DMS114 treated with DMSO at 0.1 percent for 48 hours (cell line): ENCODE measurements around the gene STX17.

Source experiments
- DNase-seq: peaks from one replicate; lab custom pipeline; 2025; ENCODE audit not compliant: unreplicated experiment; lab: John Stamatoyannopoulos, UW

The STX17 gene

DNA sequence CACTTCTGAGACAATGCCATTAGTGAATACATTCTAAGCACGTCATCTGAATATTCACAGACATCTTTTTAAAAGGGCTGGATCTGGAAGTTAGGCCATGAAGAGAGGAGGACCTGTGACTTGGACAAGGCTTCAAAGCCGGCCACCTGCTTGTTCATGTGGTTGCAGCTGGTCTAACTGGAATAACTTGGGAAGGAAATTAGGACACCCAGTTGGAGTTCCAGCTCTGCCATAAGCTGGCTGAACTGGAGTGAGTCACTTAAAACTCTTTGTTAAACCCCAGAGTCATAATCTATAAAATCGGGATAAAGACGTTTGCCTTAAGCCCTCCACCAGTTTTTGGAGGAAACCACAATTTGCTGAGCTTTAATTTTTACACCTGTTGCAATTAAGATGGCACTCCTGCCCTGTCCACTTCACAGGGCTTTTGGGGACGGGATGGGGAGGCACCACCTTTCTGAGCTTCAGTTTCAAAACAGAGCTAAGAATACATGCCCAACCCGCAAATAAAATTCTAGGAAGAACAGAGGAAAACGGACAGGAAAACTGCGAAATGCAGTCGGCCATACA, 536 bp upstream of the STX17 start:
- DNase-seq, result no peak

DNA sequence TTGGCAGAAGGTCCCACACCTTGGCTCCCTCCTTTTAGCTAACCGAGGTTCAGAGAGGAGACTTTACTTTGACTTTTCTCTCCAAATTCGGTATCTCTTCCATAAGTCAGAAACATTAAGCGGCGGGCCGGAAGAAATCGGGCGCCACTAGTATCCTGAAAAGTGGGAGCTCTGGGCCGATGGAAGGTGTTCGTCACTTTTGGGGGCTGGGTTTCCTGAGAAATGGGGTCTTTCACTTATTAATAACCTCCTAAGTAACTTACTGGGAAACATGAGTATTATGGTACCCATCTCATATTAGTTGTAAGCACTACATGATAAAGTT, 716 bp downstream of the STX17 start:
- no peak for DNase-seq

GRCh38 chr9:99911600-99911999, 5.1 kb downstream of the STX17 start:
- DNase-seq, result no peak

DNA sequence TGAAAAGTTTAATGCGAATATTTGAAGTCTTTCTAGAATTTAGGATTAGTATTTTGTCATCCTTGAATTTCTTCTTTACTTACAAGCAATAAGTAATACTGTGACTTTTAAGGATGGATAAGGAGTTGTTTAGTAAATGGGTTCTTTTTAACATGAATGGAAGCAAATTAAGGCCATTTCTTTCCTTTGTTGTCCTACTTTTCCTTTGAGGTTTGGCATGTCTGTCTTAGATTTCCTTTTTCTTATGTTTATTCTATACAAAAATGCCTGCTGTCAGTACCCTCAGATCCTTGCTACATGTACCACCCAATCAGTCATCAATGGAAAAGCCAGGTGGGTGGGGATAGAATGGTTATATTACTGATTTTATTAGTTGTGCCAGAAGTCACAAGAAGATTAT, 10.2 kb downstream of the STX17 start:
- no peak for DNase-seq

DNA sequence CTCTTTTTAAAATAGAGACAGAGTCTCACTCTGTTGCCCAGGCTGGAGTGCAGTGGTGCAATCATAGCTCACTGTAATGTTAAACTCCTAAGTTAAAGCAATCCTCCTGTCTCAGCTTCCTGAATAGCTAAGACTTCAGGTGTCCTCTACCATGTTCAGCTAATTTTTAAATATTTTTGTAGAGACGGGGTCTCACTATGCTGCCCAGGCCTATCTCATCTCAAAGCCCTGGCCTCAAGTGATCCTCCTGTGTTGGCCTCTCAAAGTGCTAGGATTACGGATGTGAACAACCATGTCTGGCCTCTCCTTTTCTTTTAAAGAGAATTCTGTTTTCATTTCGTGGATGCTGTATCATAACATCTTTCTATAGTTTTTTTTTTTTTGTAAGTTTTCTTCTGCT, 11.7 kb downstream of the STX17 start:
- no peak for DNase-seq

GRCh38 chr9:99919930-99920329, 13.5 kb downstream of the STX17 start:
- DNase-seq, result no peak

DNA sequence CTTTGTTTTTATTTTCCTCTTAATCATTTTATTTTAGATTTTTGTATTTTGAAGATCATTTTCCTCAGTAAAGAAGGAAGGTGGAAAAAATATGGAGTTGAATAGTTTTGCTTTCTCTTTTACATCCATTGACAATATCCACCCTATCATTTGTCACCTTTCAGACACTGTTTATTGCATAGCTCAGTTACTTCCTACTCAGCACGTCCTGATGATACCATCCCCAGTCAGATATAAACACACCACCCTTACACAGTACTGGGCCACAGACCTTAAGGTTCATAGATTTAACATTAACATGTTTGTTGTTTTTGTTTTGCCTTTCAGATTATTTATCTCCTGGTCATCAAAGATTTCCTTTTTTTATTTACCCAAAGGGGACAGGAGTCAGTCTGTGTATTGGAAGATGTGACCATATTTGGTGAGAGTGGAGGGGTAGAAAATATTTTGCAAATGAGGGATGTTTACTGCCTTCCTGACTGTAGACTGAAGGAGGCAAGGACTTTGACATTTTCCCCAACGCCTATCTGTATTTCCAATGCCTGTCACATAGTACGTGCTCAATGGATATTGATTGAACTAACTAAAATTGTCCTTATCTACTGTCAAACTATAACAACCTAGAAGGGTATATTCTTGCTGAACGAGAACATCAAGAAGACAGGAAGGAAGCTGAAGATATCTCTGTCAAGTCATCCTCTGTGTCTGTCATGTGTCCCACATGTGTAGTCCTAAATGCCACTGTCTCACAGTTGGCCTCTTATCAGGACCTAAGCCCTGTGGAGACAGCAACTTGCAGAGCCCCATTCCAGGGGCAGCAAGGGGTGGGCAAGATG, 15.6 kb downstream of the STX17 start:
- no peak for DNase-seq

GRCh38 chr9:99922711-99923030, 16.2 kb downstream of the STX17 start:
- no peak for DNase-seq

DNA sequence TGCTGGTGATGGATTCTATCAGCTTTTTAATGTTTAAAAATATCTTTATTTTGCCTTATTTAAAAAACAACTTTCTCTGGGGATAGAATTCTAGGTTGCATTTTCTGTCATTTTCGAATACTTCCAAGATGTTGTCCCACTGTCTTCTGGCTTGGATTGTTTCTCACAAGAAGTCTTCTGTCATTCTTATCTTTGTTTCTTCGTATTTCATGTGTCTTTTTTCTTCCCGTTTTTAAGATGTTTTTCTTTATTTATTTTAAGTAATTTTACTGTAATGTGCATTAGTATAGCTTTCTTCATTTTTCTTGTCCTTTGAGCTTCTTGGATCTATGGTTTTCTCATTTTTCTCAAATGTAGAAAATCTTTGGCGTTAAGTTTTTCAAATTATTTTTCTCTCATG, 19.1 kb downstream of the STX17 start:
- no peak for DNase-seq

DNA sequence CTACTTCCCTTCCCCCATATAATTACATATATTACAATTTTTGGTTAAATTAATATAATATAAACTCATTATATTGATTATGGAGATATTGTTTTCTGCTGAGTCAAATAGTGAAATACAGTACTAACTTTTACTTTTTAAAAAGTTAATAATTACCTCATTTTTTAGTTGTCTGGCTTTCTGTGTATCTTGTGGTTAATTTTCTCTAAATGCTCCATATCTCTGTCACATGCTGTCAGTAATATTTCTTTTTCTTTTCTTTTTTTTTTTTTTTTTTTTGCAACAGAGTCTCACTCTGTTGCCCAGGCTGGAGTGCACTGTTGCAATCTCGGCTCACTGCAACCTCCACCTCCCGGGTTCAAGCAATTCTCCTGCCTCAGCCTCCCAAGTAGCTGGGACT, 23.2 kb downstream of the STX17 start:
- no peak for DNase-seq

DNA sequence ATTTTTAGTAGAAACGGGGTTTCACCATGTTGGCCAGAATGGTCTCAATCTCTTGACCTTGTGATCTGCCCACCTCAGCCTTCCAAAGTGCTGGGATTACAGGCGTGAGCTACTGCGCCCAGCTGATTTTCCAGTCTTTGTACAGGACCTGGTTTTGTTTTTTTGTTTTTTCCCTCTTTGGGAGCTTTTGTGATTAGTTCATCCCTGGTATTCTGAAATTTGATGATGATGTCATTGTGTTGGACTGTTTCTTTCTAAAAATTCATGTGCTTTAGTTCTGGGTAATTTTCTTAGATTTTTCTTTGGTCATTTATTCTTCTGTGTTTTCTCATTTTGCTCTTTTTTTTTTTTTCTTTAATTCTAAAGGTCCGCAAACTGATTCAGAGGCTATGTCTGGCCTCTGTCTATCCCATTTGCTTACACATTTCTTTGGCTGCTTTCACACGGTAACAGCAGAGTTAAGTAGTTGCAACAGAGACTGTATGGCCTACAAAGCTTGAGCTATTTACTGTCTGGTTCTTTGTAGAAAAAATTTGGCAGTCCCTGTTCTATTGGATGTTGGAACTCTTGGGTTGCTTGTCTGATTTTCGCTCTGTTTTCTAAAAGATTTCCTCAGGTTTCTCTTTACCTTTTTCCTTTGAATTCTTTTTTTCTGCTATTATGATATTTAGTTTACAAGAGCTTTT, 24.8 kb downstream of the STX17 start:
- DNase-seq, result no peak

GRCh38 chr9:99936947-99937587, 30.6 kb downstream of the STX17 start:
- DNase-seq, result no peak

DNA sequence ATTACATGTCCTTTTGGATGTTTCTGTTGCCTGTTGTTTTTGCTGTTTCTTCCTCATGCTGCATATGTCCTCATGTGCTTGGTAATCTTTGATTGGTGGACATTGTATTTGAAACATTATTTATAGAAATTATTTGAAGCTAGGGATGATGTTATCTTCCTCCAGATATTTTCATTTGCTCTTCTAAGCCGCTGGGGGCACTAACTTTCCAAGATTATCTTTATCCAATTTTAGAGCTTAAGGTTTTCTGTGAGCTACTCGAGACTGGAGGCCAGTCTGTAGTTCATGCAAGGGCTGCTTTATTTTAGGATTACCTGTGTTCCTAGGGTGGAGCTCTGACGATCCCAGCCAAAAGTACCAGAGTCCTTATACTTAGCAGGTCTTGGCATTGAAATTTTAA, 40.9 kb downstream of the STX17 start:
- no peak for DNase-seq

GRCh38 chr9:99948482-99948881, 42.0 kb downstream of the STX17 start:
- DNase-seq, result no peak

GRCh38 chr9:99948896-99949295, 42.4 kb downstream of the STX17 start:
- DNase-seq, result no peak

GRCh38 chr9:99953861-99954507, 47.5 kb downstream of the STX17 start:
- no peak for DNase-seq

GRCh38 chr9:99954819-99955218, 48.4 kb downstream of the STX17 start:
- DNase-seq, result no peak

DNA sequence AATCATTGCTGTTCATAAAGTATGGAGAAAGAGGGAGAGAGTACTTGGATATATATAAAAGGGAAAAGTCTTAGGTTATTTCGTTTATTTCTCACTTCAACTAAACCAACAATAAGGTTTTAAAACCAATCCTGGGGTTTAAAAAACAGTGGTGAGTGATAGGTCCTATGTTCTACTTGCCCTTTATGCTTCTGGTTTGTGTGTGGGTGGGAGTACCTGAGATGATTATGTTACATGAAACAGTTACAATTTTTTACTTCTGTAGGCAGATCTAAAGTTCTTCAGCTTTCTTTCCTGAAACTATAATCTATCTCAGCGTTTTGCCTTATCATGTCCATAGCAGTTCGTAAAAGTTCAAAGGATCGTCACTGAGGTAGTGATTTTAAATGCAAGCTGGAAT, 49.2 kb downstream of the STX17 start:
- DNase-seq, result no peak

- DNase-seq, result no peak
Measured at GRCh38 chr9:99962680-99963261, 56.3 kb downstream of the STX17 start.

DNA sequence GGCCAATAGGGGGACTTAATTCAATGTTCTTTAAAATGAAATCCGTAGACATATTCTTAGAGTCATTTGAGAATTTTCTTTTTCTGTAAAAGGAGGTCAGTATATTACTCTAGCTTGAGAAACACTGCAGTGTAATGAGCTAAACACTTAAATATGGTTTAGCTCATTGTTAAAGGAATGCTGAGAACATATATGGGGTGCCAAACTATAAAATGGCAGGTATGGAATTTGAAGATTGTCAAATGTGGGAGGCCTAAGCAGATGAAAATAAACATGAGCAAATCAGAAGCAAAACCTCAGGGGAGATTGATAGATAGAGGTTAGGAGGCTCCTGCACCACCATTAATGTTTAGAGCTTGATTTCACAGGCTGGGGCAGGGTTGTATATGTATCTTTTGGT, 57.9 kb downstream of the STX17 start:
- no peak for DNase-seq

DNA sequence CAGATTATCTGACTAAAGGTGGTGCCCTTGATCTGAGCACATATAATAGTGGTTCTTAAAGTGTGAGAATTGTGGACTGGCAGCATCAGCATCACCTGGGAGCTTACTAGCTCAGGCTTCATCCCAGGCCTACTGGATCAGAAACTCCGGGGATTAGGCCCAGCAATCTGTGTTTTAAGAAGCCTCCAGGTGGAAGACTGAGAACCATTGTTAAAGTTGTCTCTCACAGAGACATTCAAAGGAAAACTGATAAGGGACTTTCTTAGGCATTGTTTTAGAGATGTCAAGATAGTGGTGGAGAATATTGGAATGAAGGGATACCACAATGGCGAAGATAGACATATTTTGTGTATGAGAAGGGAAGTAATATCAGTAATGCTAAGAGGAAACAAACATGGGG, 59.5 kb downstream of the STX17 start:
- no peak for DNase-seq
